ENCODE measurements around the gene SLC15A1. TPM values are rescaled to one million over a fixed set of nuclear protein-coding genes. Genes with fewer than 3 reads are reported as not detected.

SLC15A1 gene
- total and polyA plus RNA-seq, 8 donors, result 0.15 to 9.9 (median 0.19) TPM; not detected in 5

DNA sequence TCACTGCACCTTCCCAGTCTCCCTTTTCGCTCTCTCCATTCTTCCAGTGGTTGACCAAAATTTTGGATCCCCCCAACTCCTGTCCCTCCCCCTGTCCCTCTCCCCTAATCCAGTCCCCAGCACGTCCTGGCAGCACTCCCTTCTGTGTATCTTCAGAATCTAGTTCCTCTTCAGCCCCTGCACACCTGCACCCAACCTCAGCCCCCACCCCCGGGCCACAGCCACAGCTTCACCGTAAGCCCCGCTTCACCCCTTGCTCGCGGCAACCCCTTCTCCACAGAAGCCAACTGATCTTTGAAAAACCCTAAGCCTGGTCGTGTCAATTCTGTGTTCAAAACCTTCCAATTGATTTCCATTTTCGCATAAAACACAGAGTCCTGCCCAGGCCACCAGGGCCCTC, 35.5 kb upstream of the SLC15A1 start:
- Histone ChIP-seq H3K27me3 (peaks cover 0 to 13% (median 0%) of the 10 kb centered on the region in 3 donors), H3K36me3 (peaks cover 0 to 10% (median 9%) of the 10 kb centered on the region in 4 donors), H3K27ac (no peak overlapping the region), H3K4me3 (no peak overlapping the region), H3K9me3 (no peaks in the 10 kb centered on the region), H3K4me1 (no peaks in the 10 kb centered on the region)
- TF ChIP-seq POLR2A (IDR thresholded peaks at IDR 0.05) (no peak), EP300 (IDR thresholded peaks at IDR 0.05) (no peak), POLR2AphosphoS5 (IDR thresholded peaks at IDR 0.05) (no peak)
- TF ChIP-seq, protein P1, sequence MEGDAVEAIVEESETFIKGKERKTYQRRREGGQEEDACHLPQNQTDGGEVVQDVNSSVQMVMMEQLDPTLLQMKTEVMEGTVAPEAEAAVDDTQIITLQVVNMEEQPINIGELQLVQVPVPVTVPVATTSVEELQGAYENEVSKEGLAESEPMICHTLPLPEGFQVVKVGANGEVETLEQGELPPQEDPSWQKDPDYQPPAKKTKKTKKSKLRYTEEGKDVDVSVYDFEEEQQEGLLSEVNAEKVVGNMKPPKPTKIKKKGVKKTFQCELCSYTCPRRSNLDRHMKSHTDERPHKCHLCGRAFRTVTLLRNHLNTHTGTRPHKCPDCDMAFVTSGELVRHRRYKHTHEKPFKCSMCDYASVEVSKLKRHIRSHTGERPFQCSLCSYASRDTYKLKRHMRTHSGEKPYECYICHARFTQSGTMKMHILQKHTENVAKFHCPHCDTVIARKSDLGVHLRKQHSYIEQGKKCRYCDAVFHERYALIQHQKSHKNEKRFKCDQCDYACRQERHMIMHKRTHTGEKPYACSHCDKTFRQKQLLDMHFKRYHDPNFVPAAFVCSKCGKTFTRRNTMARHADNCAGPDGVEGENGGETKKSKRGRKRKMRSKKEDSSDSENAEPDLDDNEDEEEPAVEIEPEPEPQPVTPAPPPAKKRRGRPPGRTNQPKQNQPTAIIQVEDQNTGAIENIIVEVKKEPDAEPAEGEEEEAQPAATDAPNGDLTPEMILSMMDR (IDR thresholded peaks at IDR 0.05), result no peak
- intact Hi-C loops (cut with DNase I; ENCODE audit: low total_unique reads), result no loop called here
- WGBS, 5 donors, result 72 to 81% (median 78%) methylated on average over 9 of the region's 9 CpGs
- DNase-seq, result no peak

DNA sequence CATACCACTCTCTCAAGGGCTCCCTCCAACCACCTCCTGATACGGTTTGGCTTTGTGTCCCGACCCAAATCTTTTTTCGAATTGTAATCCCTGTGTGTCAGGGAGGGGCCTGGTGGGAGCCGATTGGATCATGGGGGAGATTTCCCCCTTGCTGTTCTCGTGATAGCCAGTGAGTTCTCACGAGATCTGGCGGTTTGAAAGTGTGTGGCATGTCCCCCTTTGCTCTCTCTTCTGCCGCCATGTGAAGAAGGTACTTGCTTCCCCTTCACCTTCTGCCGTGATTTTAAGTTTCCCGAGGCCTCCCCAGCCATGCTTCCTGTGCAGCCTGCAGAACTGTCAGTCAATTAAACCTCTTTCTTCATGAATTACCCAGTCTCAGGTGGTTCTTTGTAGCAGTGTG, 34.7 kb upstream of the SLC15A1 start:
- peaks cover 0 to 13% (median 0%) of the 10 kb centered on the region in 3 donors for H3K27me3 ChIP-seq
- no peaks in the 10 kb centered on the region for H3K9me3 ChIP-seq
- H3K4me3 ChIP-seq, result no peak overlapping the region
- H3K27ac ChIP-seq, result no peak overlapping the region
- intact Hi-C loops (cut with DNase I; ENCODE audit: low total_unique reads), result no loop called here
- TF ChIP-seq, protein P1 (IDR thresholded peaks at IDR 0.05), result no peak
- TF ChIP-seq POLR2A (IDR thresholded peaks at IDR 0.05), result no peak
- H3K4me1 ChIP-seq, result no peaks in the 10 kb centered on the region
- no peak for DNase-seq
- 68 to 80% (median 79%) methylated on average over 10 of the region's 10 CpGs for WGBS, 5 donors
- peaks cover 0 to 2% (median under 1%) of the 10 kb centered on the region in 4 donors for H3K36me3 ChIP-seq

GRCh38 chr13:98786023-98786422, 33.6 kb upstream of the SLC15A1 start:
- Histone ChIP-seq H3K27me3 (peaks cover 0 to 13% (median 0%) of the 10 kb centered on the region in 3 donors), H3K4me3 (no peak overlapping the region), H3K9me3 (no peaks in the 10 kb centered on the region), H3K4me1 (no peaks in the 10 kb centered on the region), H3K36me3 (no peaks in the 10 kb centered on the region), H3K27ac (no peak overlapping the region)
- TF ChIP-seq, protein P1 (IDR thresholded peaks at IDR 0.05), result no peak
- TF ChIP-seq POLR2AphosphoS5 (IDR thresholded peaks at IDR 0.05) (no peak), EP300 (IDR thresholded peaks at IDR 0.05) (no peak), POLR2A (IDR thresholded peaks at IDR 0.05) (no peak)
- 62 to 79% (median 77%) methylated on average over 7 of the region's 7 CpGs for WGBS, 5 donors
- DNase-seq, result no peak
- intact Hi-C loops (cut with DNase I; ENCODE audit: low total_unique reads), result no loop called here

DNA sequence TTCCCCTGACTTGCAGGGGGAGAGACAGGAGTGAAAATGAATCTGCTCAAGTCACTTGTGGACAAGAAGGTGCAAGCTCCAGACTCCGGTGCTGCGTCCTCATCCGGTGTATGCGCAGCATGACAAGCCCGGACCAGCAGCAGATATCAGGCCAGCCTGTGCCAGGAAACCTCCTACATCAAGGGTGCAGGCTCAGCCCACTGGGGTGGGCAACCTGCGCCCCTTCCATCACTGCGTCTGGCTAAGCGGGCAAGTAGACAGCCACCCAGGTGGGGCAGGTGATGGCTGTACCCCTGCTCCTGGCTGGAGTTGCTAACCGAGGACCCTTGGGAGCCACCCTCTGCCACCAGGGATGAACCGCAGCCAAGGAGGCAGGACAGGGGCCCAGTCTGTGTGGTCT, 32.9 kb upstream of the SLC15A1 start:
- H3K9me3 ChIP-seq, result no peaks in the 10 kb centered on the region
- no peaks in the 10 kb centered on the region for H3K4me1 ChIP-seq
- no peak overlapping the region for H3K4me3 ChIP-seq
- no peak for DNase-seq
- 81 to 93% (median 89%) methylated on average over 5 to 10 of the region's 10 CpGs for WGBS, 5 donors
- TF ChIP-seq POLR2AphosphoS5 (IDR thresholded peaks at IDR 0.05) (no peak), POLR2A (IDR thresholded peaks at IDR 0.05) (no peak), EP300 (IDR thresholded peaks at IDR 0.05) (no peak)
- TF ChIP-seq, protein P1 (IDR thresholded peaks at IDR 0.05), result no peak
- H3K27me3 ChIP-seq, result peaks cover 0 to 13% (median 0%) of the 10 kb centered on the region in 3 donors
- no peak overlapping the region for H3K27ac ChIP-seq
- intact Hi-C loops (cut with DNase I; ENCODE audit: low total_unique reads), result no loop called here
- H3K36me3 ChIP-seq, result no peaks in the 10 kb centered on the region
